Left ventricle myocardium inferior (tissue), 1 donor: ENCODE data around the gene MARK3. TPM values are rescaled to one million over a fixed set of nuclear protein-coding genes. Genes with fewer than 3 reads are reported as not detected.

Experiments
- DNase-seq: peaks from one replicate; pipeline ENCODE4 v3.0.0-alpha.2; 2020
- H3K27ac ChIP-seq: fragments of 200-600 bp; replicated peaks from 2 replicates; pipeline ENCODE4 v1.8.0; 2021
- H3K27me3 ChIP-seq: fragments of 200-600 bp; 2 replicates; pipeline ENCODE4 v1.8.0; 2021; ENCODE audit warnings: low read depth
- H3K36me3 ChIP-seq: fragments of 200-600 bp; 2 replicates; pipeline ENCODE4 v1.8.0; 2021
- H3K4me1 ChIP-seq: fragments of 200-600 bp; 2 replicates; pipeline ENCODE4 v1.8.0; 2021
- H3K4me3 ChIP-seq: fragments of 200-600 bp; 2 replicates; pipeline ENCODE4 v1.8.0; 2021; ENCODE audit warnings: mild to moderate bottlenecking, moderate library complexity
- H3K9me3 ChIP-seq: fragments of 200-600 bp; replicated peaks from 2 replicates; pipeline ENCODE4 v1.8.0; 2021
- intact Hi-C: fragments of 100-400 bp; cut with micrococcal nuclease; formaldehyde crosslinking; loops from one replicate; pipeline ENCODE4 v1.11.0; 2022
- total RNA-seq: library from RNA; stranded (reverse); fragmentation: NEBNext Ultra II Directional; extraction: Animal tissue kit (Norgen Biotek cat#: 25700); gene quantifications from one replicate; pipeline ENCODE4 v1.2.1, GENCODE V29; 2021
- TF ChIP-seq, protein P1 (sequence below): fragments of 200-600 bp; IDR thresholded peaks from 2 replicates; pipeline ENCODE4 v1.8.0; 2021; ENCODE audit warnings: antibody characterized with exemption, mild to moderate bottlenecking, borderline replicate concordance
- donor health status: DM: no; HTN: yes; CAD: no; lungs with severe emphysema.

MARK3 gene
- total RNA-seq, 1 donor from 2014 or later = 103 TPM

DNA sequence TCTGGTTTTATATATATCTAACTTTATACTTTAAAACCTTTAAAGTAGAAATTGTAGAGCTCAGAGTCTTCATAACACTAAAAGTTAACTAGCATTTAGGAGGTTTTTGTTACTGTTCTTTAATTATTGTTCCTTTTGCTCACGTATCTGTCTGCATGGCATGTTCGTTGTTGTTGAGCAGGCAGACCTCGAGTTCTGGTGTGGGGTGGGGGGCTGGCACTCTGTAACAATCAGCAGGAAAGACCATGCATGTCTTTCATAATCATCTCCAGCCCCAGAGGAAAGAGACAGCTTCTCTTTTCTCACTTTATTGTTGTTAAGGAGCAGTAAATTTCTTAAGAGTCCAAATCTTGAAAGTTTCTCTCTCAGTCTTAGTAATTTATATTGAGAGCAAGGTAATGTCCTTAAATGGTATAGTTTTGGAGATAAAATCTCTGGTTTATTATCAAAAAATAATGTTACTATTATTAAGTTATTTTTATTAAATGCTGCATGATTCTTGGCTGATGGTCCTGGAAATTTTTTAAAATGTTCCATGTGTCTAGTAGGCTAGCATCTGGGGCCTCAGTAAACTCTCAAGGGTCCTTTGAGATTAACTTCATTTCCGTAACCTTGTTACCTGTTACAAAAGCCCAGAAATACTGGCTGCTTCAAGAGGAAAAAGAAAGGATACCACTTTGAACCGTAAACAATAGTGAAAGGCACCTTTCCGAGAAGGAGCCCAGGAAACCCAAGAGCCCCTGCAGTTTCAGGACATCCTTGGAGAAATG is 107.1 kb downstream of the MARK3 start:
- Histone ChIP-seq H3K27ac (peak overlapping the region; percentile 24), H3K27me3 (no peaks in the 10 kb centered on the region), H3K9me3 (no peaks in the 10 kb centered on the region), H3K36me3 (peaks cover 85% of the 10 kb centered on the region), H3K4me3 (no peak overlapping the region), H3K4me1 (peaks cover 29% of the 10 kb centered on the region)
- DNase-seq = no peak
- intact Hi-C loops = no loop called here
- TF ChIP-seq, protein P1, sequence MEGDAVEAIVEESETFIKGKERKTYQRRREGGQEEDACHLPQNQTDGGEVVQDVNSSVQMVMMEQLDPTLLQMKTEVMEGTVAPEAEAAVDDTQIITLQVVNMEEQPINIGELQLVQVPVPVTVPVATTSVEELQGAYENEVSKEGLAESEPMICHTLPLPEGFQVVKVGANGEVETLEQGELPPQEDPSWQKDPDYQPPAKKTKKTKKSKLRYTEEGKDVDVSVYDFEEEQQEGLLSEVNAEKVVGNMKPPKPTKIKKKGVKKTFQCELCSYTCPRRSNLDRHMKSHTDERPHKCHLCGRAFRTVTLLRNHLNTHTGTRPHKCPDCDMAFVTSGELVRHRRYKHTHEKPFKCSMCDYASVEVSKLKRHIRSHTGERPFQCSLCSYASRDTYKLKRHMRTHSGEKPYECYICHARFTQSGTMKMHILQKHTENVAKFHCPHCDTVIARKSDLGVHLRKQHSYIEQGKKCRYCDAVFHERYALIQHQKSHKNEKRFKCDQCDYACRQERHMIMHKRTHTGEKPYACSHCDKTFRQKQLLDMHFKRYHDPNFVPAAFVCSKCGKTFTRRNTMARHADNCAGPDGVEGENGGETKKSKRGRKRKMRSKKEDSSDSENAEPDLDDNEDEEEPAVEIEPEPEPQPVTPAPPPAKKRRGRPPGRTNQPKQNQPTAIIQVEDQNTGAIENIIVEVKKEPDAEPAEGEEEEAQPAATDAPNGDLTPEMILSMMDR = no peak

DNA sequence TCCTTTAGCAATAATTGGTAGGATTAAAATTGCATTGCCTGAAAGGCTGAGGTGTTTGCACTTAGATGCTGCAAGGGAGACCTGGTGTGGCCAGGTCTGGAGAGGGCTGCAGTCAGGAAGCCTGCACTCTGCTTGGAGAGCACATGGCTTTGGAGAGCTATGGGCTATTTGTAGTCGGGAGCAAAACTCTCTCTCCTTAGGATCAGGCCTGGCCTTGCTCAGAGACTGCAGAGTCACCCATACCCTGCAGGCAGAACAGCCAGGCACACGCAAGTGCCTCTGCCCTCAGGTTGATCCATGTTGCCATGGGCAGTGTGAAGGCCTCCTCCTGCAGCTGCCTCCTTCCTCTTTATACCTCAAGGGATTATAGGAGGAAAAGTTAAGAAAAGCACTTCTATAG is 110.6 kb downstream of the MARK3 start:
- no peaks in the 10 kb centered on the region for H3K27me3 ChIP-seq
- intact Hi-C loops = loop anchor here (5.0 kb wide), 1 partner anchor 51 kb away; no protein-coding TSS in a partner anchor
- H3K27ac ChIP-seq = peak overlapping the region; percentile 54
- no peaks in the 10 kb centered on the region for H3K9me3 ChIP-seq
- H3K4me1 ChIP-seq = peaks cover 41% of the 10 kb centered on the region
- TF ChIP-seq, protein P1 = no peak
- peaks cover 76% of the 10 kb centered on the region for H3K36me3 ChIP-seq
- H3K4me3 ChIP-seq = no peak overlapping the region
- no peak for DNase-seq

DNA sequence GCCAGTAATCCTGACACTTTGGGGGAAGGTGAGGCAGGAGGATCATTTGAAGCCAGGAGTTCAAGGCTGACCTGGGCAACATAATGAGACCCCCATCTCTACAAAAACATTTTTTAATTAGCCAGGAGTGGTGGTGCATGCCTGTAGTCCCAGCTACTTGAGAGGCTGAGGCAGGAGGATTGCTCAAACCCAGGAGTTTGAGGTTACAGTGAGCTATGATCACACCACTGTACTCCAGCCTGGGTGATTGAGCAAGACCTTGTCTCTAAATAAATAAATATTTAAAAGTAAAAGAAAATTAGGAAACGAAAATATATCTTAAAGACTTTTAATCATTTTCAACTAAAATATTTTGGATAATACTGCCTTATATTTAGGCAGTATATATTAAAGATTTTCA is 111.6 kb downstream of the MARK3 start:
- H3K9me3 ChIP-seq = no peaks in the 10 kb centered on the region
- H3K27me3 ChIP-seq = no peaks in the 10 kb centered on the region
- peak overlapping the region; percentile 54 for H3K27ac ChIP-seq
- H3K36me3 ChIP-seq = peaks cover 76% of the 10 kb centered on the region
- intact Hi-C loops = loop anchor here (5.0 kb wide), 1 partner anchor 51 kb away; no protein-coding TSS in a partner anchor
- H3K4me3 ChIP-seq = no peak overlapping the region
- DNase-seq = no peak
- peaks cover 48% of the 10 kb centered on the region for H3K4me1 ChIP-seq
- TF ChIP-seq, protein P1 = no peak

DNA sequence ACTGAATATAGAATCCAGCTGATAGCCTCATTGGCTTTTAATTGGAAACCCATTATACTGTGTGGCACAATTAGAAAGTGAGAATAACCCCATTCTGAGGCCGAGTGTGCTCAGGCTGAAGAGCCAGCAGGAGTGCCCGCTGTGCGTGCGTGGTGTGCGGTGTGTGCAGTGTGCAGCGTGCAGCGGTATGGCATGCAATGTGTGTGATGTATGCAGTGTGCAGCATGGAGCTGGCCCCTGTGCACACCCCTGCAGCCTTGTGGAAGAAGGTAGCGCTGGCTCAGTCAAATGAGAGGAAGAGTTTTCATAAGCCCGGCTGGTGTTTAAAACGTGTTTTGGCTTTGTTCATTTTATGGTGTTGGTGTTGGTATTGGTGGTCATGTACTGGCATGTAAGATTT is 114.5 kb downstream of the MARK3 start:
- no peak for DNase-seq
- Histone ChIP-seq H3K36me3 (peaks cover 78% of the 10 kb centered on the region), H3K4me1 (peaks cover 48% of the 10 kb centered on the region), H3K27ac (peak overlapping the region; percentile 2), H3K9me3 (no peaks in the 10 kb centered on the region), H3K4me3 (no peak overlapping the region), H3K27me3 (no peaks in the 10 kb centered on the region)
- intact Hi-C loops = loop anchor here (5.0 kb wide), 1 partner anchor 48 kb away; no protein-coding TSS in a partner anchor
- TF ChIP-seq, protein P1 = no peak

DNA sequence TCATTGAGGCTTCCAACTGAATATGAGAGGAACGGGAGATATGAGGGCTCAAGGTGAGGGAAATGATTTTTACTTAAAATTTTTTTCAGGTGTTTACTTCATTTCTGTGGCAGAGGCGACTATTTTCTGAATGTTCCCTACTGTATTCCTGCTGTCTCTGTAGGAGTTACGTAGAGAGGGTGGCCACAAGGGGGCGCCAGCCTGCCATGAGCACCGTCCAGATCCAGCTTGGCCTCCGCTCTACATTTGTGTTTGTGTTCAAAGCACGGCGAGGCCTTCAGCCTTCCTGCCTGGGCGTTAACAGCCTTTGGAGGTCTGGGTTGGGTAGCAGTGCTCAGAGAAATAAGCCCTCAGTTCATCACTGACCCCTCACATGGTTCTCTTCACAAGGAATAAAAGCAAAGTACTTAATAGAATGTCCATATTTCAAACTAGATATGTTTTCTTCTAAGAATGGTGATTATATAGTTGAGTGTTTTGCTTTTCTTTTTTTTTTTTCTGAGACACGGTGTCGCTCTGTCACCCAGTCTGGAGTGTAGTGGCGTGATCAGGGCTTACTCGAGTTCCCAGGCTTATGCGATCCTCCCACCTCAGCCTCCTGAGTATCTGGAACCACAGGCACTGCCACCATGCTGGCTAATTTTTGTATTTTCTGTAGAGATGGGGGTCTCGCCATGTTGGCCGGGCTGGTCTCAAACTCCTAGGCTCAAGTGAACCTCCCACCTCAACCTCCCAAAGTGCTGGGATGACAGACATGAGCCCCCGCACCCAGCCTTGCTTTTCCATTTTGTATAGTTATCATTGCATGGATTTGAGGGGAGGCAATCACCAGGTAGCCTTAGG is 115.2 kb downstream of the MARK3 start:
- peak; percentile 90 for DNase-seq
- TF ChIP-seq, protein P1 = peak; percentile 94
- intact Hi-C loops = no loop called here
- H3K27me3 ChIP-seq = no peaks in the 10 kb centered on the region
- H3K27ac ChIP-seq = peak overlapping the region; percentile 27
- peaks cover 78% of the 10 kb centered on the region for H3K36me3 ChIP-seq
- peaks cover 48% of the 10 kb centered on the region for H3K4me1 ChIP-seq
- no peak overlapping the region for H3K4me3 ChIP-seq
- H3K9me3 ChIP-seq = no peaks in the 10 kb centered on the region
